Measurements from ENCODE around the gene PTGER3. TPM values are rescaled to one million over a fixed set of nuclear protein-coding genes. Genes with fewer than 3 reads are reported as not detected.

The PTGER3 gene
- total and polyA plus RNA-seq, 2 of the 4 experiments (the other 2 are of a cell fraction), result not detected

- Histone ChIP-seq H4K5ac (ENCODE audit: low read depth, low read length) (no peak overlapping the region), H3K9me3 (ENCODE audit: control insufficient read depth, insufficient read depth, low read length) (no peaks in the 10 kb centered on the region), H3K36me3 (ENCODE audit: control insufficient read depth, insufficient read depth, low read length) (no peaks in the 10 kb centered on the region), H3K9me1 (ENCODE audit: insufficient read depth, low read length) (no peaks in the 10 kb centered on the region), H4K8ac (ENCODE audit: low read depth in 2 of 2, low read length in 2 of 2) (no peak overlapping the region), H3K27me3 (ENCODE audit: control insufficient read depth, insufficient read depth, low read length) (no peaks in the 10 kb centered on the region), H3K27ac (ENCODE audit: insufficient read depth, low read length) (no peak overlapping the region), H3K4me3 (ENCODE audit: insufficient read depth, low read depth, low read length) (no peak overlapping the region), H3K14ac (replicated peaks; ENCODE audit: low read depth, low read length) (no peak overlapping the region), H3K79me1 (ENCODE audit: low read depth in 1 of 2, low read length in 2 of 2) (no peaks in the 10 kb centered on the region), H2AK9ac (replicated peaks; ENCODE audit: low read depth, low read length, poor library complexity) (no peak overlapping the region), H3K4ac (ENCODE audit: low read depth, low read length) (no peak overlapping the region), H3K23ac (ENCODE audit: low read depth, low read length) (no peak overlapping the region), H3K4me1 (ENCODE audit: control insufficient read depth, insufficient read depth, low read length) (no peaks in the 10 kb centered on the region), H3K4me2 (ENCODE audit: low read depth, low read length) (no peak overlapping the region), H2BK20ac (ENCODE audit: low read depth, low read length) (no peak overlapping the region), H2BK120ac (ENCODE audit: low read depth, low read length) (no peak overlapping the region), H4K91ac (ENCODE audit: insufficient read depth, low read depth, low read length) (no peak overlapping the region), H2BK15ac (ENCODE audit: low read depth, low read length) (no peak overlapping the region), H2AFZ (replicated peaks; ENCODE audit: low read length, poor library complexity) (no peak overlapping the region), H4K20me1 (ENCODE audit: insufficient read depth, low read length) (no peaks in the 10 kb centered on the region), H2BK5ac (ENCODE audit: low read depth, low read length, poor library complexity, severe bottlenecking) (no peak overlapping the region), H2AK5ac (ENCODE audit: low read depth, low read length) (no peak overlapping the region), H3K56ac (ENCODE audit: extremely low read depth, insufficient read depth, low read length) (no peak overlapping the region), H3K18ac (ENCODE audit: low read depth, low read length) (no peak overlapping the region), H3K9ac (ENCODE audit: low read depth, low read length) (no peak overlapping the region)
- 0% methylated on average over 2 of the region's 4 CpGs; no CpG with 5 or more reads in 1 of the 2 experiments for WGBS, 2 experiments (ENCODE audit: extremely low coverage in 2 of 2, insufficient read length in 1 of 2)
- TF ChIP-seq MAZ (IDR thresholded peaks at IDR 0.05; ENCODE audit: borderline replicate concordance, low read depth, low read length) (no peak), ELK1 (IDR thresholded peaks at IDR 0.05; ENCODE audit: borderline replicate concordance, low read depth, low read length) (no peak), MXI1 (IDR thresholded peaks at IDR 0.05; ENCODE audit: borderline replicate concordance, low read depth, low read length) (no peak), MAFK (IDR thresholded peaks at IDR 0.05; ENCODE audit: low read depth, low read length) (peak; percentile 46; the same call in 1 of the 2 replicates), POLR2A (IDR thresholded peaks at IDR 0.05; ENCODE audit: low read depth, low read length) (no peak)
- intact Hi-C loops (cut with micrococcal nuclease) (no loop called here), dilution Hi-C loops (cut with HindIII; ENCODE audit: low sequenced_read_pairs, unreplicated experiment) (no loop called here), in situ Hi-C loops (cut with MboI; ENCODE audit: low sequenced_read_pairs) (no loop called here)
- POLR2A ChIA-PET (ENCODE audit: unreplicated experiment), result interaction anchor here (0.6 kb wide), 1 partner anchor 11 kb away, joined by 7 read pairs; no protein-coding TSS in a partner anchor
- CTCF ChIA-PET, result no interaction called here
- DNase-seq, result no peak
- no TSS peak for BruUV-seq (replicated peaks)
- no peak for ATAC-seq (ENCODE audit: low read depth)
These were observed 68.3 kb downstream of the PTGER3 start for GRCh38 chr1:70979313-70979712.
